Lower leg skin (tissue), 3 donors: ENCODE results near the gene BUB1.

Source experiments
- CTCF ChIP-seq, 3 donors: fragments of 450-650 bp; IDR thresholded peaks; one replicate each; pipeline ENCODE4 v1.5.1; 2016; ENCODE audit warnings: antibody characterized with exemption in 3 of 3, mild to moderate bottlenecking in 3 of 3, moderate library complexity in 2 of 3
- POLR2A ChIP-seq, 2 donors: fragments of 450-650 bp; IDR thresholded peaks; one replicate each; pipeline ENCODE4 v1.6.1; 2016 to 2017; ENCODE audit warnings: antibody characterized with exemption in 2 of 2, mild to moderate bottlenecking in 1 of 2, moderate library complexity in 1 of 2

- TF ChIP-seq CTCF (IDR thresholded peaks at IDR 0.05): no peak
- TF ChIP-seq POLR2A (IDR thresholded peaks at IDR 0.05): no peak
Observed at GRCh38 chr2:110714452-110715224, 36.8 kb upstream of the BUB1 start.
